SK-N-SH (cell line): Measurements from ENCODE around the gene LPP. TPM values are rescaled to one million over a fixed set of nuclear protein-coding genes. Genes with fewer than 3 reads are reported as not detected.

Source experiments
- CTCF ChIA-PET: fragments of 300-600, 350-600 bp; formaldehyde crosslinking; extraction: SDS; loops from one replicate; lab custom pipeline; 2021; lab: Yijun Ruan, JAX
- POLR2A ChIA-PET: fragments of 350-600 bp; sonication (Branson Sonifier 250); formaldehyde crosslinking; extraction: SDS; loops from one replicate; lab custom pipeline; 2020; ENCODE audit warnings: antibody characterized with exemption, inconsistent platforms; lab: Yijun Ruan, JAX
- DNase-seq: peaks from one replicate; pipeline ENCODE4 v3.0.0; 2012
- H2AFZ ChIP-seq: fragments of 200-600 bp; sonication (generic); 2 replicates; pipeline ENCODE4 v1.8.1; 2016; ENCODE audit warnings: antibody characterized with exemption, mild to moderate bottlenecking, low read depth
- H3F3A ChIP-seq: fragments of 200-600 bp; sonication (generic); replicated peaks from 2 replicates; pipeline ENCODE3; 2016; ENCODE audit warnings: antibody characterized with exemption, mild to moderate bottlenecking; ENCODE audit not compliant: insufficient read depth
- H3K27ac ChIP-seq, 2 experiments: fragments of 200-500 bp in 1 of 2; fragments of 200-600 bp in 1 of 2; sonication (Bioruptor generic) in 1 of 2; sonication (generic), shearing (Covaris generic) in 1 of 2; 2 replicates each; pipeline versions ENCODE4 v1.5.1 to v1.6.1; 2014 to 2016; ENCODE audit warnings: low read depth in 2 of 2, inconsistent platforms in 1 of 2, low read length in 1 of 2, mild to moderate bottlenecking in 1 of 2, mixed read lengths in 1 of 2
- H3K27me3 ChIP-seq: fragments of 200-600 bp; sonication (generic), shearing (Covaris generic); 2 replicates; pipeline ENCODE4 v1.6.1; 2016; ENCODE audit warnings: mixed run types; ENCODE audit not compliant: insufficient read depth
- H3K36me3 ChIP-seq, 2 experiments: fragments of 200-500 bp in 1 of 2; fragments of 200-600 bp in 1 of 2; sonication (Bioruptor generic) in 1 of 2; sonication (generic) in 1 of 2; replicated peaks in 1 of 2; 2 replicates each; pipeline versions ENCODE3 to v1.5.1; 2014 to 2016; ENCODE audit warnings: low read length in 1 of 2, mild to moderate bottlenecking in 1 of 2; ENCODE audit not compliant: insufficient read depth in 2 of 2, control insufficient read depth in 1 of 2
- H3K4me1 ChIP-seq, 2 experiments: fragments of 200-500 bp in 1 of 2; fragments of 200-600 bp in 1 of 2; sonication (Bioruptor generic) in 1 of 2; sonication (generic), shearing (Covaris generic) in 1 of 2; 2 replicates each; pipeline versions ENCODE4 v1.5.1 to v1.6.1; 2014 to 2016; ENCODE audit warnings: low read depth in 1 of 2, low read length in 1 of 2, mixed run types in 1 of 2; ENCODE audit not compliant: insufficient read depth in 2 of 2, control insufficient read depth in 1 of 2
- H3K4me2 ChIP-seq: fragments of 200-600 bp; sonication (generic), shearing (Covaris generic); 2 replicates; pipeline ENCODE4 v1.6.1; 2017; ENCODE audit warnings: mixed run types
- H3K4me3 ChIP-seq, 2 experiments: fragments of 200-500 bp in 1 of 2; fragments of 200-600 bp in 1 of 2; sonication (Bioruptor generic) in 1 of 2; sonication (generic), shearing (Covaris generic) in 1 of 2; 2 replicates each; pipeline versions ENCODE4 v1.5.1 to v1.8.1; 2014 to 2016; ENCODE audit warnings: low read depth in 2 of 2, inconsistent platforms in 1 of 2, low read length in 1 of 2, mild to moderate bottlenecking in 1 of 2, mixed read lengths in 1 of 2, moderate library complexity in 1 of 2
- H3K79me2 ChIP-seq: fragments of 200-600 bp; sonication (generic); 2 replicates; pipeline ENCODE4 v1.8.1; 2017; ENCODE audit warnings: mild to moderate bottlenecking; ENCODE audit not compliant: insufficient read depth
- H3K9ac ChIP-seq: fragments of 200-600 bp; sonication (generic); 2 replicates; pipeline ENCODE4 v1.6.1; 2017; ENCODE audit warnings: mixed run types
- H3K9me2 ChIP-seq: fragments of 200-600 bp; sonication (generic); 2 replicates; pipeline ENCODE4 v1.6.1; 2017; ENCODE audit warnings: mixed run types
- H3K9me3 ChIP-seq: fragments of 200-600 bp; sonication (generic); 2 replicates; pipeline ENCODE4 v1.6.1; 2017; ENCODE audit warnings: mixed run types, mild to moderate bottlenecking, moderate library complexity
- H4K20me1 ChIP-seq: fragments of 200-600 bp; sonication (generic); 2 replicates; pipeline ENCODE4 v1.6.1; 2017; ENCODE audit warnings: mild to moderate bottlenecking, mixed run types; ENCODE audit not compliant: insufficient read depth
- CHD2 ChIP-seq: fragments of 150-350 bp; IDR thresholded peaks from 2 replicates; pipeline ENCODE4 v1.6.1; 2018; ENCODE audit warnings: low read length; ENCODE audit not compliant: partially characterized antibody
- ELF1 ChIP-seq: IDR thresholded peaks from 2 replicates; pipeline ENCODE4 v1.4.0; 2012
- EP300 ChIP-seq, 2 experiments: IDR thresholded peaks; 2 replicates each; pipeline versions ENCODE4 v1.4.0 to v1.6.1; 2012; ENCODE audit warnings: borderline replicate concordance in 1 of 2, low read depth in 1 of 2, low read length in 1 of 2
- POLR2AphosphoS5 ChIP-seq: IDR thresholded peaks from 2 replicates; pipeline ENCODE4 v1.6.1; 2012; ENCODE audit warnings: low read depth, low read length
- RCOR1 ChIP-seq: fragments of 150-350 bp; IDR thresholded peaks from 2 replicates; pipeline ENCODE4 v1.6.1; 2017; ENCODE audit warnings: antibody characterized with exemption, low read length
- REST ChIP-seq: IDR thresholded peaks from 2 replicates; pipeline ENCODE4 v1.6.1; 2012; ENCODE audit warnings: mild to moderate bottlenecking, low read depth, low read length, moderate library complexity
- RXRA ChIP-seq: IDR thresholded peaks from 2 replicates; pipeline ENCODE4 v1.4.0; 2012; ENCODE audit warnings: low read depth, mild to moderate bottlenecking, borderline replicate concordance
- SMC3 ChIP-seq: IDR thresholded peaks from 2 replicates; pipeline ENCODE4 v1.6.1; 2012; ENCODE audit warnings: low read depth, low read length, improper control_type of control experiment
- TCF12 ChIP-seq: IDR thresholded peaks from 2 replicates; pipeline ENCODE4 v1.4.0; 2012
- WGBS: methylation state at CpG from one replicate; pipeline ENCODE4 v1.1.6; 2017; ENCODE audit warnings: low lambda C conversion rate; 5-methylcytosine and 5-hydroxymethylcytosine counted together
- polyA plus RNA-seq, 3 experiments: library from polyadenylated mRNA; depleted of rRNA; stranded (reverse); fragments of >200 nt; gene quantifications; 2 replicates each; pipeline ENCODE4 v1.2.3, GENCODE V29; 2012
- TF ChIP-seq, protein P1 (sequence below): IDR thresholded peaks from 2 replicates; pipeline ENCODE4 v1.4.0; 2012; ENCODE audit warnings: low read depth, borderline replicate concordance
- TF ChIP-seq, protein P2 (sequence below): fragments of 200-600 bp; sonication (generic); IDR thresholded peaks from 2 replicates; pipeline ENCODE4 v1.6.1; 2017; ENCODE audit warnings: antibody characterized with exemption, mild to moderate bottlenecking, moderate library complexity

Gene LPP
- polyA plus RNA-seq, 1 of the 3 experiments (the other 2 are of a cell fraction) = 6.6 TPM

DNA sequence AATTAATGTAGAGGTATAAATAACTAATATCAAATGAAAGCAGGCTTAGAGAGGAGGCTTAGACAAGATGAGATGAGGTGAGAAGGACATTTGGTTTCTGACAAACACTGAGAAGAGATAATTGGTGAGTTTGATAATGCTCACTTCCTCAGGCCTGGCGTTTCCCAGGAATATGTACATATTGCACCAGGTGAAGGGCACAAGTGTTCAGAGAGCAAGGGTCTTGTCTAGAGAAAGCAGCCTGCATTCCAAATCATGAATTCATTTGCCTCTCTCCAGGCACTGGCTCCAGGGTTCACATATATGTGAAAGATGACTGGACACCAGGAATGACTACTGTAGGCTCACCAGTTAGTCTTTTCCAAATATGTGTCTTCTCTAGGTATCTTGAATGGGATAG is 48.0 kb upstream of the LPP start:
- H3K9ac ChIP-seq = no peak overlapping the region
- H3K79me2 ChIP-seq = no peaks in the 10 kb centered on the region
- POLR2A ChIA-PET = no interaction called here
- no peaks in the 10 kb centered on the region for H3K9me2 ChIP-seq
- no peaks in the 10 kb centered on the region for H3F3A ChIP-seq
- no peaks in the 10 kb centered on the region for H3K36me3 ChIP-seq
- TF ChIP-seq TCF12 = no peak
- TF ChIP-seq POLR2AphosphoS5 = no peak
- TF ChIP-seq SMC3 = no peak
- no peak for TF ChIP-seq ELF1
- TF ChIP-seq CHD2 = no peak
- TF ChIP-seq EP300 (IDR thresholded peaks at IDR 0.05; ENCODE audit: borderline replicate concordance in 1 of 2, low read depth in 1 of 2, low read length in 1 of 2) = no peak
- TF ChIP-seq, protein P1, sequence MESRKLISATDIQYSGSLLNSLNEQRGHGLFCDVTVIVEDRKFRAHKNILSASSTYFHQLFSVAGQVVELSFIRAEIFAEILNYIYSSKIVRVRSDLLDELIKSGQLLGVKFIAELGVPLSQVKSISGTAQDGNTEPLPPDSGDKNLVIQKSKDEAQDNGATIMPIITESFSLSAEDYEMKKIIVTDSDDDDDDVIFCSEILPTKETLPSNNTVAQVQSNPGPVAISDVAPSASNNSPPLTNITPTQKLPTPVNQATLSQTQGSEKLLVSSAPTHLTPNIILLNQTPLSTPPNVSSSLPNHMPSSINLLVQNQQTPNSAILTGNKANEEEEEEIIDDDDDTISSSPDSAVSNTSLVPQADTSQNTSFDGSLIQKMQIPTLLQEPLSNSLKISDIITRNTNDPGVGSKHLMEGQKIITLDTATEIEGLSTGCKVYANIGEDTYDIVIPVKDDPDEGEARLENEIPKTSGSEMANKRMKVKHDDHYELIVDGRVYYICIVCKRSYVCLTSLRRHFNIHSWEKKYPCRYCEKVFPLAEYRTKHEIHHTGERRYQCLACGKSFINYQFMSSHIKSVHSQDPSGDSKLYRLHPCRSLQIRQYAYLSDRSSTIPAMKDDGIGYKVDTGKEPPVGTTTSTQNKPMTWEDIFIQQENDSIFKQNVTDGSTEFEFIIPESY = no peak
- TF ChIP-seq, protein P2, sequence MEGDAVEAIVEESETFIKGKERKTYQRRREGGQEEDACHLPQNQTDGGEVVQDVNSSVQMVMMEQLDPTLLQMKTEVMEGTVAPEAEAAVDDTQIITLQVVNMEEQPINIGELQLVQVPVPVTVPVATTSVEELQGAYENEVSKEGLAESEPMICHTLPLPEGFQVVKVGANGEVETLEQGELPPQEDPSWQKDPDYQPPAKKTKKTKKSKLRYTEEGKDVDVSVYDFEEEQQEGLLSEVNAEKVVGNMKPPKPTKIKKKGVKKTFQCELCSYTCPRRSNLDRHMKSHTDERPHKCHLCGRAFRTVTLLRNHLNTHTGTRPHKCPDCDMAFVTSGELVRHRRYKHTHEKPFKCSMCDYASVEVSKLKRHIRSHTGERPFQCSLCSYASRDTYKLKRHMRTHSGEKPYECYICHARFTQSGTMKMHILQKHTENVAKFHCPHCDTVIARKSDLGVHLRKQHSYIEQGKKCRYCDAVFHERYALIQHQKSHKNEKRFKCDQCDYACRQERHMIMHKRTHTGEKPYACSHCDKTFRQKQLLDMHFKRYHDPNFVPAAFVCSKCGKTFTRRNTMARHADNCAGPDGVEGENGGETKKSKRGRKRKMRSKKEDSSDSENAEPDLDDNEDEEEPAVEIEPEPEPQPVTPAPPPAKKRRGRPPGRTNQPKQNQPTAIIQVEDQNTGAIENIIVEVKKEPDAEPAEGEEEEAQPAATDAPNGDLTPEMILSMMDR = no peak
- TF ChIP-seq RXRA = no peak
- no peak for TF ChIP-seq RCOR1
- no peak for TF ChIP-seq REST
- no peak overlapping the region for H3K4me3 ChIP-seq
- no peaks in the 10 kb centered on the region for H3K27me3 ChIP-seq
- no peak overlapping the region for H3K4me2 ChIP-seq
- no peak overlapping the region for H2AFZ ChIP-seq
- no peaks in the 10 kb centered on the region for H4K20me1 ChIP-seq
- no peaks in the 10 kb centered on the region; the same call in 1 of the 2 replicates for H3K9me3 ChIP-seq
- no peak for DNase-seq
- WGBS = 55% methylated on average over 1 of the region's 1 CpG
- H3K27ac ChIP-seq = no peak overlapping the region
- CTCF ChIA-PET = no interaction called here
- H3K4me1 ChIP-seq = no peaks in the 10 kb centered on the region
